Activated T-cell treated with anti-CD3 and anti-CD28 coated beads, Interleukin-2, amount 50 U/mL, for 48 hours (primary cell): ENCODE measurements around the gene HOXB4.

Experiments used
- DNase-seq, 2 experiments: peaks; one replicate each; pipeline ENCODE4 v3.0.0-alpha.2; 2020

Gene HOXB4

GRCh38 chr17:48571024-48571818, 6.9 kb downstream of the HOXB4 start:
- DNase-seq, result no peak

- DNase-seq, result no peak
Observed at GRCh38 chr17:48570325-48571023, 7.7 kb downstream of the HOXB4 start.

GRCh38 chr17:48569674-48570324, 8.4 kb downstream of the HOXB4 start:
- no peak for DNase-seq

- no peak for DNase-seq
Observed at GRCh38 chr17:48569240-48569582, 8.9 kb downstream of the HOXB4 start.

- no peak for DNase-seq
Observed at GRCh38 chr17:48568499-48569239, 9.5 kb downstream of the HOXB4 start.

GRCh38 chr17:48567646-48568354, 10.3 kb downstream of the HOXB4 start:
- no peak for DNase-seq

GRCh38 chr17:48567209-48567608, 10.9 kb downstream of the HOXB4 start:
- no peak for DNase-seq

- DNase-seq, result no peak
Observed at GRCh38 chr17:48566717-48567116, 11.4 kb downstream of the HOXB4 start.

GRCh38 chr17:48565925-48566710, 12.0 kb downstream of the HOXB4 start:
- no peak for DNase-seq

- DNase-seq, result no peak
Observed at GRCh38 chr17:48565022-48565554, 13.1 kb downstream of the HOXB4 start.

GRCh38 chr17:48564188-48565021, 13.7 kb downstream of the HOXB4 start:
- no peak for DNase-seq

- no peak for DNase-seq
Observed at GRCh38 chr17:48563867-48564187, 14.3 kb downstream of the HOXB4 start.

GRCh38 chr17:48563385-48563838, 14.7 kb downstream of the HOXB4 start:
- no peak for DNase-seq

- DNase-seq, result no peak
Observed at GRCh38 chr17:48562934-48563333, 15.2 kb downstream of the HOXB4 start.

GRCh38 chr17:48561884-48562810, 16.0 kb downstream of the HOXB4 start:
- no peak for DNase-seq

- DNase-seq, result no peak
Observed at GRCh38 chr17:48559840-48560817, 18.0 kb downstream of the HOXB4 start.

- no peak for DNase-seq
Observed at GRCh38 chr17:48559122-48559839, 18.9 kb downstream of the HOXB4 start.

GRCh38 chr17:48558831-48559121, 19.4 kb downstream of the HOXB4 start:
- no peak for DNase-seq
